Spleen (tissue), 11 donors: ENCODE results near the gene SORBS1. TPM values are rescaled to one million over a fixed set of nuclear protein-coding genes. Genes with fewer than 3 reads are reported as not detected.

Experiments
- DNase-seq: peaks from one replicate; pipeline ENCODE4 v3.0.0-alpha.2; 2020
- H3K27ac ChIP-seq, 8 donors: fragments of 200-600 bp; sonication (generic) in 7 of 8; 1 replicate in 4 of 8; 2 replicates in 4 of 8; pipeline versions ENCODE4 v1.5.0 to v1.8.0; 2016 to 2021; ENCODE audit warnings: inconsistent platforms in 4 of 8, mild to moderate bottlenecking in 4 of 8, moderate library complexity in 1 of 8
- H3K27me3 ChIP-seq, 7 donors: fragments of 200-600 bp; sonication (generic) in 6 of 7; replicated peaks in 1 of 7; 1 replicate in 4 of 7; 2 replicates in 3 of 7; pipeline versions ENCODE4 v1.5.0 to v1.8.0; 2016 to 2021; ENCODE audit warnings: inconsistent platforms in 3 of 7, mild to moderate bottlenecking in 1 of 7
- H3K36me3 ChIP-seq, 6 donors: fragments of 200-600 bp; sonication (generic) in 5 of 6; 1 replicate in 4 of 6; 2 replicates in 2 of 6; pipeline versions ENCODE4 v1.5.0 to v1.8.0; 2016 to 2021; ENCODE audit warnings: inconsistent platforms in 2 of 6
- H3K4me1 ChIP-seq, 6 donors: fragments of 200-600 bp; sonication (generic) in 5 of 6; 1 replicate in 3 of 6; 2 replicates in 3 of 6; pipeline versions ENCODE4 v1.5.0 to v1.8.0; 2016 to 2021; ENCODE audit warnings: inconsistent platforms in 3 of 6
- H3K4me3 ChIP-seq, 8 donors: fragments of 200-600 bp; sonication (generic) in 7 of 8; 1 replicate in 4 of 8; 2 replicates in 4 of 8; pipeline versions ENCODE4 v1.5.0 to v1.8.0; 2016 to 2021; ENCODE audit warnings: inconsistent platforms in 4 of 8, mild to moderate bottlenecking in 4 of 8, moderate library complexity in 2 of 8
- H3K9me3 ChIP-seq, 8 donors: fragments of 200-600 bp; sonication (generic) in 7 of 8; 1 replicate in 4 of 8; 2 replicates in 4 of 8; pipeline versions ENCODE4 v1.5.0 to v1.8.0; 2016 to 2021; ENCODE audit warnings: inconsistent platforms in 4 of 8
- CTCF ChIP-seq, 11 experiments: fragments of 200-600 bp in 7 of 11; fragments of 450-650 bp in 4 of 11; sonication (generic) in 4 of 11; IDR thresholded peaks in 8 of 11; conservative IDR thresholded peaks in 3 of 11; 1 replicate in 7 of 11; 2 replicates in 4 of 11; pipeline versions ENCODE4 v1.4.0 to v1.8.0; 2016 to 2021; ENCODE audit warnings: antibody characterized with exemption in 11 of 11, inconsistent platforms in 4 of 11, mild to moderate bottlenecking in 1 of 11
- POLR2A ChIP-seq, 3 donors: fragments of 450-650 bp; IDR thresholded peaks; one replicate each; pipeline ENCODE4 v1.5.1; 2017; ENCODE audit warnings: antibody characterized with exemption in 3 of 3, mild to moderate bottlenecking in 1 of 3
- POLR2AphosphoS5 ChIP-seq, 3 donors: sonication (generic); formaldehyde crosslinking; IDR thresholded peaks; one replicate each; pipeline ENCODE4 v1.5.1; 2017; ENCODE audit warnings: antibody characterized with exemption in 3 of 3
- WGBS, 5 donors: extraction: QIAGEN DNeasy Blood & Tissue Kit in 3 of 5; methylation state at CpG; one replicate each; pipeline versions ENCODE4 v1.1.5 to v1.1.7; 2013 to 2018; 5-methylcytosine and 5-hydroxymethylcytosine counted together
- intact Hi-C: fragments of 100-400 bp; cut with DNase I; formaldehyde crosslinking; loops from one replicate; pipeline ENCODE4 v1.15.0; 2023; ENCODE audit warnings: low total_unique reads
- polyA plus RNA-seq, 3 donors: library from polyadenylated mRNA; stranded (reverse); fragments of 200-250 nt; gene quantifications; one replicate each; pipeline ENCODE4 v1.2.1, GENCODE V29; 2013
- total RNA-seq, 7 donors: library from RNA; depleted of rRNA in 3 of 7; stranded (reverse); fragments of >200 nt in 3 of 7; fragmentation: NEBNext Ultra II Directional in 4 of 7; extraction: Animal tissue kit (Norgen Biotek cat#: 25700) in 4 of 7; gene quantifications; one replicate each; pipeline versions ENCODE4 v1.1.0 to v1.2.1, GENCODE V29; 2016 to 2021
- donor health status: healthy with polysubstance abuse.
- donor health status: DM: no; HTN: no; CAD: no; lungs with moderate emphysema.
- donor health status: DM: no; HTN: no; CAD: no.
- donor health status: Bipolar disorder and iron deficiency.
- donor health status: healthy.
- donor health status: DM: no; HTN: no; CAD: no.
- donor health status: DM: yes; HTN: yes; CAD: no.

Gene SORBS1
- total and polyA plus RNA-seq, 10 donors, result 2.8 to 30.8 (median 18.1) TPM

GRCh38 chr10:95289921-95290421 is 271.2 kb downstream of the SORBS1 start:
- Histone ChIP-seq H3K27ac (peak overlapping the region; percentile 85 to 96 (median 92)), H3K27me3 (peaks cover 0 to 22% (median 0%) of the 10 kb centered on the region in 7 donors), H3K4me3 (peak overlapping the region; percentile 52 to 84 (median 68)), H3K9me3 (no peaks in the 10 kb centered on the region), H3K36me3 (no peaks in the 10 kb centered on the region), H3K4me1 (peaks cover 37 to 98% (median 85%) of the 10 kb centered on the region in 6 donors)
- no peak for DNase-seq
- TF ChIP-seq POLR2AphosphoS5 (IDR thresholded peaks at IDR 0.05) (no peak), CTCF (IDR thresholded peaks at IDR 0.05 in 8 of 11, conservative IDR thresholded peaks at IDR 0.05 in 3 of 11) (no peak), POLR2A (IDR thresholded peaks at IDR 0.05) (no peak)
- 41 to 57% (median 50%) methylated on average over 14 of the region's 14 CpGs for WGBS, 5 donors
- intact Hi-C loops, result loop anchor here (5.0 kb wide), 1 partner anchor 43 kb away; no protein-coding TSS in a partner anchor

GRCh38 chr10:95289003-95289920 is 271.9 kb downstream of the SORBS1 start:
- WGBS, 5 donors, result 73 to 83% (median 76%) methylated on average over 12 of the region's 12 CpGs
- intact Hi-C loops, result loop anchor here (5.0 kb wide), 1 partner anchor 42 kb away; no protein-coding TSS in a partner anchor
- H3K4me3 ChIP-seq, result peak overlapping the region; percentile 52 to 84 (median 68)
- no peaks in the 10 kb centered on the region for H3K36me3 ChIP-seq
- H3K27ac ChIP-seq, result peak overlapping the region in 7 of 8 donors; percentile 91 to 96 (median 93)
- H3K4me1 ChIP-seq, result peaks cover 41 to 98% (median 85%) of the 10 kb centered on the region in 6 donors
- peaks cover 0 to 22% (median 0%) of the 10 kb centered on the region in 7 donors for H3K27me3 ChIP-seq
- no peaks in the 10 kb centered on the region for H3K9me3 ChIP-seq
- TF ChIP-seq POLR2AphosphoS5 (IDR thresholded peaks at IDR 0.05) (no peak), POLR2A (IDR thresholded peaks at IDR 0.05) (no peak), CTCF (IDR thresholded peaks at IDR 0.05 in 8 of 11, conservative IDR thresholded peaks at IDR 0.05 in 3 of 11) (peak in 2 of 11 experiments; percentile 11 to 24)
- no peak for DNase-seq

- peak overlapping the region in 5 of 8 donors; percentile 66 to 84 (median 70) for H3K4me3 ChIP-seq
These were observed 272.9 kb downstream of the SORBS1 start for GRCh38 chr10:95288303-95288702.

More at GRCh38 chr10:95288303-95288702, 272.9 kb downstream of the SORBS1 start:
- H3K4me1 ChIP-seq, result peaks cover 41 to 95% (median 78%) of the 10 kb centered on the region in 6 donors
- DNase-seq, result no peak
- WGBS, 5 donors, result 56 to 85% (median 74%) methylated on average over 1 of the region's 1 CpG
- peaks cover 0 to 22% (median 0%) of the 10 kb centered on the region in 7 donors for H3K27me3 ChIP-seq
- H3K27ac ChIP-seq, result peak overlapping the region in 6 of 8 donors; percentile 17 to 96 (median 92)
- H3K9me3 ChIP-seq, result no peaks in the 10 kb centered on the region
- TF ChIP-seq POLR2A (IDR thresholded peaks at IDR 0.05) (no peak), POLR2AphosphoS5 (IDR thresholded peaks at IDR 0.05) (no peak), CTCF (IDR thresholded peaks at IDR 0.05 in 8 of 11, conservative IDR thresholded peaks at IDR 0.05 in 3 of 11) (no peak)
- H3K36me3 ChIP-seq, result no peaks in the 10 kb centered on the region
- intact Hi-C loops, result loop anchor here (5.0 kb wide), 1 partner anchor 41 kb away; no protein-coding TSS in a partner anchor
